GM21360 (cell line): Measurements from ENCODE around the gene NRP1.

Experiments
- ATAC-seq: cut with Tn5 transposase; IDR thresholded peaks from one replicate; pipeline ENCODE4 v1.9.1; 2021; ENCODE audit warnings: mild to moderate bottlenecking, moderate library complexity; ENCODE audit not compliant: unreplicated experiment

NRP1 gene

DNA sequence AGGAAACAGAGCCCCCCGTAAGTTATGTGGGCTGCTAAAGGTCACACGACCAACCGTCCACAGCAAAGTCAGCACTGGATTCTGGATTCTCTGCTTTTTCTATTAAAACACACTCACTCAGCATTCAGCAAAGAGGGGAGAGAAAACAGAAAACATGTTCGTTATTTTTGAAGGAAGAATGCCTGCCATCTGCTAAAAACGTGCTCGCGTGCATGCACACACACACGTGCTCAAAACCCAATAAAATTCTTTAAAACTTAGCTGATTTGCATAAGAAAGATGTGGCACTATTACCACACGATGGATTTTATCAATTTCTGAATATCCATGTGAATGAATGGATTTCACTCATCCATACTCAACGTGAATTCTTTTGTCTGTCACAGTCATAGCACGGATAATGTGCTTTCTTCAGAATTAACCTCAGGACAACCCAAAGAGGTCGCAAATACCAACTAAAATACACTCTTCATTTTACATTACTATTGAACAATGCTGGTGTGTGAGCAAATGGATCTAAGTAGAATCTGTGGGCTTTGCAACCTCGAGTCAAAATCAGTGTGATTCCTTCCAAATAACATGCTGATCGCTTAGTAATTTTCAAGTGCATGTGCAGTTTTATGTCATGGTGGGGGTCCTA lies 40.8 kb downstream of the NRP1 start:
- ATAC-seq, result no peak

DNA sequence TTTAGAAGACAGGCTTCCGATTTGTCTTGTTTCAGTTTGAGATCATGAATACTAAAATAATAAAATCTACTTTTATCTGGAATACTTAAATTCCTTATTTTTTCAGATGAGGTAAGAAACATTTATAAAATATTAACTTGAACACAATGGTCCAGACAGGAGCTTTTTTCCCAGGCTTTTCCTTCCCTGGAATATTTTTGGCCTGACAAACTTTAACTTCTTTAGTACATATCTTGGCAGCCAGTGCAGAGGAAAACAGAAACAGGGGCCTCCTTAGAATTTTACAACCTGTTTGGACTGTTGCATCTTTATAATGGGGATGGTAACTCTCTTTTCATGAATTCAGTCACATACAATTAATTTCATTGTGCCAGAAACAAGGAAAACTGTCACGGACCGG lies 41.4 kb downstream of the NRP1 start:
- ATAC-seq, result no peak

DNA sequence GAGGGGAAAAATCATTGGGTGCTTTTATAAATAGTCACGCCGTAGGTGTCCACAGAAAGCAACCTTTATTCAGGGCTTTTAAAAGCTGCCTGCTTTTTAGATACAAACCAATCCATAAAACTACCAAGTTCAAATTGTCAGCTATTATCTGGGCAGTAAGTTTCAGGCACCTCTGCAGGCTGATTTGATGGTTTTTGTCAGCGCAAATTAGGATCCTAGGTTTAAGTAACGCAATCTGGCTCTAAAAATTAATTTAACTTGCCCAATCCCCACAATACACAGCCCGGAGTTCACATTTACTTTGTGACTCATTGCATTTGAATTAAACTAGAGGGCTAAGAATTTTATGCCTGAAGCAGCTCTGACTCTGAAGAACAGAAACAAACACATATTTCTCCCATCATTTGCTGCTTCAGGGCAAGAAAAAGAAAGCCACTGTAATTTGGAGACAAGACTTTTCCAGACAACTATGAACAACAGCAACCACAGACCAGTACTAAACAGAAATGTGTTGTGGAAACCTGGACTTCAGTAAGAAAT lies 43.3 kb downstream of the NRP1 start:
- ATAC-seq, result no peak

DNA sequence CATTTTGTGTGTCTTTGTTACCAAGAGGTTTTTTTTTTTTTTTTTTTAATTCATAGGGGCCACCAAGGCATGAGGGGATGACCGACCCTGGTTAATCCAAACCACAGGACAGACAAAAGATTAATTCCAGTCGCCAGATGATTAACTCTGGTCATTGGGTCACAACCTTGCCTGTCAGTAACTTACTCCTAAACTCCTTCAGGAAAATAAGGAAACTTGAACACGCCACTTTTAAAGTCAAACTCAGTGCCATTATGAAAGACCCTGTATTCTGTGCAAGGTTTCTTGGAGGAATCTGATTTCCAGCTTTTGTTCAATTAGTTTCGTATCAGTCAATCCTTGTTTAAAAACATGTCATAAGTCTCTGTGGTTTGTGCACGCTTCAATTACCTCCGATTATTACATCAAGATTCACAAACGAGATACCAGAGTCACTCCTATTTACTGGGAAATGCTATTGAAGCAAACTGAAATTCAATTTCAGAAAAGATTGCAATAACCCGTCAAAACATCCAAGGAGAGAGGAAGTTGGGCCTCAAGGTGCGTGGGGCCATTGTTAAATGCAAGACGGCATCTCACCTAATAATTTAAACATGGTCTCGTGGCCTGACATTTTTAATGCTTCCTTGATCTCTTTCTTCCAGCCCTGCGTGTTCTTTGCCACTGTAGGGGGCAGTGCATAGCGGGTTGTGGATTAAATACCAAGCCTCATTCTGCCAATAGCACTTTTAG lies 44.0 kb downstream of the NRP1 start:
- ATAC-seq, result no peak

DNA sequence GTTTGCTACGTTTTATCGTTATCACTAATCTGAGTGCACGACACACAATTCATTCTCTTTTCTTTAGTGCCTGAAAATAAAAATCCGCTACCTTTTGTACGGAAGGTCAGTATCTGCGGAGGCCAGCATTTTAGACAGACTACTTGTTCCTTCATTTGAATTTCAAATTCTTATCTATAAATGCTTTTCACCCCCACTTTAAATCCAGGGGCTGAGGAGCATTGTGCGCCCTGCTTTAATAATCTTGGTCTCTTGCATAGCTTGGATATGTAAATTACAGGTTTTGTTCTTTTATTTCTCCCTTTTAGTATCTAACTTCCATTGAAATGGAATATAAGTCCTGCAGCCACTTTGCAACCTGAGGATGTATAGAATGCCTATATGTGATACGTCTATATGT lies 44.7 kb downstream of the NRP1 start:
- no peak for ATAC-seq

DNA sequence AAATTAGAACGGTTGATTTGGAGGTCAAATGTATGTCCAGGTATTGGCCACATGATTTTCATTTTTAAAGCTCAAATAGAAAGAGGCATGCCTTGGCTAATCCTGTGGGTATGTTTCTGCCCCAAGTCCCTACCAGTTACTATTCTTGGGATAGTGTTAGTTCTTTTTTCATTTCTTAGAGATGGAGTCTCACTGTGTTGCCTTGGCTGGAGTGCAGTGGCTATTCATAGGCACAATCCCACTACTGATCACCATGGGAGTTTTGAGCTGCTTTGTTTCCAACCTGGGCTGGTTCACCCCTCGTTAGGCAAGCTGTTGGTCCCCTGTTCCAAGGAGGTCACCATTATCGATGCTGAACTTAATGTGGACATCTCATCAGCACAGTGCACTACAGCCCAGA lies 46.3 kb downstream of the NRP1 start:
- no peak for ATAC-seq

DNA sequence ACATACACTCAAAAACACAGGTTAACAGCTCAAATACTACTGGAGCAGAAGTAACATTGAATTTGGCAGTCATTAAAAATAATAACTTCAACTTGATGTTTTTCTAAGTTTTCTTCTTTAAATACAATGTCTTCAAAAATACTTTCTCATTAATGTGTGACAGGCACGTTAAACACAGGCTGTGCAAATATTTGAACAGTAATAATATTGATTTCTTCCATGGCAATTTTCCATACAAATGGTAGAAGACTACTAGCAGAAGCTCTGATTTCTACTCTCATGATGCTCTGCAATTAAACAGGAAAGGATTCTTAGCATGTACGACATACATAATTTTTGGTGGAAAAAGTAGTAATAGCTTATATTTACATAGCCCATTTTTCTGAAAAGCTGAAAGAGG lies 47.4 kb downstream of the NRP1 start:
- no peak for ATAC-seq

DNA sequence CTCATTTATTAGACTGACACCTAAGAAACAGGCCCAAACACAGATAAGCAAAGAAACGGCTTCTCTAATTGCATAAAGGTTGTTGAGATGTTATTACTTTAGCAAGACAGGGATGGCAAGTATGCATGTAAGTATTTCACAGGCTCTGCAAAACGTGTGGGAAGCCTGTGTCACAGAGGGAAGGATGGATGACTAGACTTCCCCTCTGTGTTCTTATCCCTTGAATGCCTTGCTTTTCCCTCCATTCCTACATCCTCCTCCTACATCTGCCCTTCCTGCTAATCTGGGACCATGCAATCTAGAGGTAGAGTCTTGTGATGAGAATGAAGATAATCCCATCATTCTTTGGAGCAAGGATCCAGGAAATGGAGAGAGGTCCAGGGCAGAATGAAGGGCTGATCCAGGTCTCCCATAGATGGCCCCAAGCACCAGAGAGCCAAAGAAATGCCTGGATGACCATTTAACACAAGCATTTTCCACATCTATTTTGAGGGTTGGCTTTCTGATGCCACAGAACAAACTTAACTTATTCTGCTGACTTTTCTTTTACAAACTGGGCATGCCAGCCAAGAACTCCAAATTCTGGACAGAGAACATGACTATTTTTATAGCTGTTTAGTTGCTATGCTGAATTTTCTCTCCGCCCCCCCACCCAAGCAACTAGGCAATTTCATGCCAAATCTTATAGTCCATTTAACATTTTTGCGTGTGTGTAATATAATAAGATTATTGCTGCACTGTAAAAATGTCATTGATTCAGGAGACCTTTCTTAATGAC lies 48.1 kb downstream of the NRP1 start:
- ATAC-seq, result no peak

DNA sequence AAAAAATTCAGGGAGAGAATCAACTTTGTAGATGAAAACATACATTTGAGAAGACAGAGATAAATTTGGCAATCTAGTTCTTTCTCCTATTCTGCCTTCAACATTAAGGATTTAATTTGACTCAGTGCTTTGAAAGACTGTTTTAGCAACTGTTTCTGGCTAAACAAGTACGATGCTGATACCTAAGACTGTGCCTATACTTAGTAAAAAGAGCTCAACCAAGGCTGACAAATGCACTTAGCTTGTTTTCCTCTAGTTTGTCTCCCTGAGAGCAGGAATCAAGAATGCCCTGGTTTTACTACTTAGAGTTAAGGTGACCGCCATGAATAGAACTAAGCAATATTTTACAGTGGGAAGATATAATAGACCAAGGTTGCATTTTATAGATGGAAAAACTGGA lies 49.5 kb downstream of the NRP1 start:
- ATAC-seq, result no peak

DNA sequence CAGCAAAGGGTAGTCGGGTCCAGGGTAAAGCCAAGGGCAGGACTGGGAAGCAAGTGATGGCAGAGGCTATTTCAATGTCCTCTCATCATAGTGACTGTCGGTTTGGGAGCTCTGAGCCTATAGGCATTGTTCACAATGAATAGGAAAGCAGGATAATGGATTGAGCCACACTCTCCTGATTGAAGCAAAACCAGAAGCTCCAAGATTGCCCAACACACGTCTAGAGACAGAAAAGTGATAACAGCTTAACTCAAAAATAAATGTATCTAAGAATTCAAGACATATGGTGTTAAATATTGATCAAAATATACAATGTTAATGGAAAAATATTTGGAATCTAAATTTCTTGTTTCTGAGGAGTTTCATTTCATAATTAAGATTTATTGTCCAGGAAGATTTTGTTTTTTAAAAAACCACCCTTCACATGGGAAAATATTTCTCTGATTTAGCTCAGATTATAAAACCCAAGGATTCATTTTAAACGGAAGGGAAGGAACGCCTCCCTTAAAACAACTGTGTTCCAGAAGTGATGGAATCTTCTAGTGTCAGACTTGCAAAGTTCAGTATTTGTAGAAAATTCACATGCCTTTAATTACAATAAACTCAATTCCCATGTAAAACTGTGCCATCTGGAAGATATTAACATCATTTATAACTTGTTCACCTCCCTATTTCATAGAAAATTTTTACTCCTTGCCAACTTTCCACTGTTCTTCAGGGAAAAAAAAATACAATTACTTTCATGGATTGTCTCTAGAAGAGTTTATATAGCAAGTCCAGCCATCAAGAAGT lies 54.5 kb downstream of the NRP1 start:
- no peak for ATAC-seq

DNA sequence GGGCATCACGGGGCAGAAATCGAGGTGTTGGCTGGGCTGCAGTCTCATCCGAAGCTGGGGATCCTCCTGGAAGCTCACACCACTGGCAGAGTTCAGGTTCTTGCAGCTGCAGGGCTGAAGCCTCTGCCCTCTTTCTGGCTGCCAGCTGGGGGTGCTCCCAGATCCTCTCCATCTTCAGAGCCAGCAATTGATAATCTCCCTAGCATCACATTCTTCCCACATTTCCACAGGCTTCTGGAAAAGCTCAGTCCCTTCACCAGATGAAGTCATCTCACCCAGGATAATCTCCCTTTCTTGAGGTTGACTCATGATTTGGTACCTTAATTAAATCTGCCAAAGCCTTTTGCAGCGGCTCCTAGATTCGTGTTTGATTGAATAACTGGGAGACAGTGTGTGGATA lies 55.2 kb downstream of the NRP1 start:
- ATAC-seq, result no peak

DNA sequence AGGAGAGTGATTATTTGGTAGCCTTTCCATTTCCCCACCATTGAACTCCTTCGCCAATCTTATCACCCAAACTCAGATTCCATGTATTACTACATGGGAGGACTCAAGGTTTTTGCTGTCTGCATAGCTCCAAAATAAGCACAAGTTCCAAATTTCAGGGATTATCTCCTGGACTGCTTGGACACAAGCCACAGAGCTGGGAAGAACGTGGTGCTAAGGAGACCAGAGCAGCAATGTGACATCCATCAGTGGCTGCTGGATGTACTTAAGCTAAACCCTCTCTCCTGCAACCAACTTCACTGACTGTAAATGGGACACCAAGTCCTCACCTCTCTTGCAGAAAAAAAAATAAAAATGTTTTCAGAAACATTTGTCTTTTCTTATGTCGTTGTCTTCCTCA lies 56.3 kb downstream of the NRP1 start:
- ATAC-seq, result no peak

DNA sequence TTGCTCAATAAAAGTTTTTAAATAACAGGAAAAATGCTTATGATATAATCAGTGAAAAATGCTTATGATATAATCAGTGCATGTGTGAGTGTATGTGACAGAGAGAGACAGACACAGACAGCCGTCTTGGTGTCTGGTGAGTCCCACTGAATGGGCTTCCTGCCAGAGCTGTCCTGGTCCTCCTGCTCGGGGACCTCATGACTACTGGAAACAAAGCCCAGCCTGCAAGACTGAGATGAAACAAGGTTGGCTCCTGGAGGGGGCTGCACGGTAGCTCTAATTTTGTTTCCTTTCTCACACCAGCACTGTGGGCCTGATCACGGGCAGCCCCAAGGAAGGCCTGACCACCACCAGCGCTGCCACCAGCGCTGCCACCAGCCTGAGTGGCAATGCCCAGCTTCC lies 57.3 kb downstream of the NRP1 start:
- no peak for ATAC-seq

DNA sequence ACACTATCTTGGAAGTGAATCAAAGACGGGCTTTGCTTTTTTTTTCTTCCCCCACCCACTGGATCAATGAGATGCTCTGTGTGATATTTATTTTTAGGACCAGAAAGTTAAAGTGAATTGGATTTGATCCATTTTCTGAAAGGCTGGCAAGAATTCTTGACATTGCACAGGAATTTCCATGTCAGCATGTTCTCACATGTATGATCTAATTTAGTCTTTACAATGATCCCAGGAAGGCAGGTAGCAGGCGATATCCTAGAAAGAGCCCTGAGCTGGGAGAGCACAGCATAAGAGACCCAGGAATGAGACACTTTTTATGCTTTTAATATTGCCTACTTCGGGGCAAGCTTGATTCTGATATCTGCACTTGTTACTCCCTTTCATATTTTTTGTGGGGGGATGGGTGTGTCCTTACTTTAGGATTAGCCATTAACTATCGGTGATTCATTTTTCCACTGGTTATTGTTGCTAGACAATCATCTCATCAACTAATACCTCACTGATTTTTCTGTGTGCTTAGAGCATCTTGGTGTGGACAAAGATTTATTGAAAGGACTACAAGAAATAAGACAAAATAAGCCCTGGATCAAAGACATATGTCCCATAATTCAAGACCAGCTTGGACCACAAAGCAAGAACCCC lies 58.1 kb downstream of the NRP1 start:
- ATAC-seq, result no peak

DNA sequence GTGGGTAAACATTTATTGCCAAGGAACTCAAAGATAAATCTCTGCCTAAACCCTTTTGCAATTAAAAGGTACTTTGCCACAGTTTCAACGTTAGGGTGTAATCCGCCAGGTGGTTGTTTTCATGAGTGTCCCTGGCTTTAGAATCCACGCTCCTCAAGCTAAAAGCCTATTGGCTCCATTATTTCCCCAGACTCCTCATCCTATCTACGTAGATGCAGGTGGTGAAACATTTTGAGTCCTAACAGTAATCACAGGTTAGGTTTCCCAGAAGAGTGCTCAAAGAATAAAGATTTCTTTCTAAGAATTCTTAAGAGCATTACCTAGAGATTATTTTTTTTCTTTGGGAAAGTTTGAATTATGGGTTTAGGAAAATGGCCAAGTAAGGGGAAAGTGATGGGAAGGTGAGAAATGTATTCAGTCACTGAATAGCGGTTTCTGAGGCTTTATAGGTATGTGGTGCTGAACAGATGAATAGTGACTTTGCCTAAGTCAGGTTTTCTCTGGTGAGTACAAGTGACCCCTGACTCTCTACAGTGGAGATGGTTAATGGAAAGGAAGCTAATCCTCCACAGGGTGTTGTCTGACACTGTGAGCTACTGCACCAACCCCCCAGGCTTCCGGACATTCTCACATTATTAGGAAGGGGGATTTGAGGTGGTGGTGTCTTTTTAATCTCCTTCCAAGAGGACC lies 60.2 kb downstream of the NRP1 start:
- ATAC-seq, result no peak

DNA sequence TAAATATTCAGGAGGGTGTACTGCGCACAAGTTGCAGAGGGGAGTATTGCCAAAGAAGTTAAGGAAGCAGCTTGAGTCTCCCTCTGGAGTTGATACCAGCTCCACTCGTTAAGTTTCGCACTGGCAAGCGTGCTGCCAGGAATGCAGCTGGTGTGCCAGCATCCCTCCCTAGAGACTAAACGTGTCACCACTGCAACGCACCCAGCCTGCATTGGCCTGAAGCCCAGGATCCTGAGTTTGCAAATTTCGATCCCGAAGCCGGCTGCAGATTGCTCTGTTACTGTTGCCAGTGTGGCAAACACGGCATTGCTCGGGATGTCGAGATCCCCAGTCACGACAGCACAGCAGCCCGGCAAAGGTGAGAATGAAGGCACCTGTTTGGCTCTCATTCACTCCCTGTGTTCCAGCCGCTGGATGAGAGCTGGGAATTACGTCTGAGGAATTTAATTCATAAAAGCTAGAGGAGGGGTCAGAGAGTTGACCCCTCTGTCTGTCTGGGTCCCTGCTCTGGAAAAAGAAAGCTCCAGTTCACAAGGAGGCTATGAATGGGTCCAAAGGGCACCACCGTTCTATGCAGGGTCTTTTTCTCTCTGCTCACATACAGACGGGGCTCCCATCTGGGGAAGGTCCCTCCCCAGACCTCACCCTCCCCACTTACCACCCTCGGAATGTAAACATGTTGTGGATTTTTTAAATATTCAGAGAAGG lies 61.0 kb downstream of the NRP1 start:
- ATAC-seq, result no peak

DNA sequence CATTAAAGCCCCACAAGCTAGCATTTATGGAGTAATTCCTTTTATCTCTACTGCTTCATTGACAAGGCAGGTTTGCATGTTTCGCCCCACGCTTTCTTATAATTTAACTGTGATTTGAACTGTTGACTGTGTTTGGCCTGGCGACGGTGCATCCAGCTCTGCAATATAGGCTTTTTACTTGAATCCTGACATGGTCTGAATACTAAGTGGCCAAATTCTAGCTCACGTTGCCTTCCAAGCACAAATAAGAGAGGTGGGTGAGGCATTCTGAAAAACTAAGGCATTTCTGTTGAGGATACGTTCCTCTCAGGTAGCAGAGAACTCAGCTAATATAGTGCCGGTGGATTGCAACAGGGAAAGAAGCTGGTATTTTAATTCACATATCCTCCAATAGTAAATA lies 61.8 kb downstream of the NRP1 start:
- no peak for ATAC-seq

DNA sequence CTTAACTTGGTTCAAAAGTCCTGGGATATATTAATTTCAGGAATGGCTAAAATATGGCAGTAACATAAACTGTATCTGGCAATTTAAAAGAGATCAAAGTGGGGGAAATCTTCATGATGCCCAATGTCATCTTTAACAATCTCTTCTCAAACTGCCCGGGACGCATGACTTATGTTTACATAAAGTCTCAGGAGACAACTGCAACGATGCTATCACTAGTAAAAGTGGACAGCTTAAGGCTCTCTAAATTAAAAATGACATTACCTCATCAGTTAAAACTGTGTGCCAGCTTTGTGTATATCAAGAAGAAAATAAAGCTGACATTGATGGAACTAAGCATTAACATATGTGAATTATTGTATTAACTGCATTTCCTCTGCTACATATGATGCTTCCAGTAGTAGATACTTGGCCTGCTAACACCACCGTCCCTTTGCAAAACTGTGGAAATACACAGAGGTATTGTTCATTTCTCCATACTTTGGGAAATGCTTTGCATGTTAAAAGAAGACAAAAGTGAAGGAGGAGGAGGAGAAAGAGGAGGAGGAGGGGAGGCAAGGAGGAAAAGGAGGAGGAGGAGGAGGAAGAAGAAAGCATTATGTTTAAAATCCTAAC lies 62.4 kb downstream of the NRP1 start:
- no peak for ATAC-seq

DNA sequence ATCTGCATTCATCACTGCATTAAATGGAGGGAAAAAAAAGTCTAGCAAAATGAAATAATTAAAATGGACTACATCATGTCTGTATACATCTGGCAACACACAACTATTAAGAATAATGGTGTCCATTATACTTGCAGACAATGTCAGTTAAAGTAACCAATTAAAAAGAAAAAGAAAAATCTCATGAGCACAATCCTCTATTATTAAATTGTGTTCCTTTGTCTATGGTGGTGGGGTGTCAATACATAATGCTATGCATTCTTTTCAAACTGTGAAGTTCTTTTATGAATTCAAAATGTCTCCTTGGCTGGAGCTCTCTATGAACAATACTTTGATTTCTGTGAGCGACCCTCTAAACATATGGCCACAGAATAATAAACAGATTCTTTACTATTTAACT lies 63.5 kb downstream of the NRP1 start:
- ATAC-seq, result no peak
